GM08714 (cell line): ENCODE results near the gene TBC1D5.

Source experiments
- H3K4me3 ChIP-seq: fragments of 200-500 bp; sonication (Bioruptor generic); 2 replicates; pipeline ENCODE4 v1.5.1; 2014; ENCODE audit warnings: mild to moderate bottlenecking, low read length, inconsistent platforms
- ZNF274 ChIP-seq: IDR thresholded peaks from 2 replicates; pipeline ENCODE4 v1.6.1; 2012; ENCODE audit warnings: mild to moderate bottlenecking, low read depth, low read length

TBC1D5 gene

GRCh38 chr3:17342119-17342518 lies 400.3 kb downstream of the TBC1D5 start:
- H3K4me3 ChIP-seq = no peak overlapping the region
- no peak for TF ChIP-seq ZNF274

- no peak overlapping the region for H3K4me3 ChIP-seq
- no peak for TF ChIP-seq ZNF274
Measured at GRCh38 chr3:17340693-17341092, 401.7 kb downstream of the TBC1D5 start.

- TF ChIP-seq ZNF274 = no peak
- no peak overlapping the region for H3K4me3 ChIP-seq
Measured at GRCh38 chr3:17340261-17340660, 402.2 kb downstream of the TBC1D5 start.

GRCh38 chr3:17339132-17339575 lies 403.3 kb downstream of the TBC1D5 start:
- H3K4me3 ChIP-seq = no peak overlapping the region
- no peak for TF ChIP-seq ZNF274

- no peak for TF ChIP-seq ZNF274
- no peak overlapping the region for H3K4me3 ChIP-seq
Measured at GRCh38 chr3:17336291-17336690, 406.1 kb downstream of the TBC1D5 start.

GRCh38 chr3:17333893-17334292 lies 408.5 kb downstream of the TBC1D5 start:
- no peak overlapping the region for H3K4me3 ChIP-seq
- TF ChIP-seq ZNF274 = no peak

- TF ChIP-seq ZNF274 = no peak
- no peak overlapping the region for H3K4me3 ChIP-seq
Measured at GRCh38 chr3:17333446-17333845, 409.0 kb downstream of the TBC1D5 start.

- H3K4me3 ChIP-seq = no peak overlapping the region
- no peak for TF ChIP-seq ZNF274
Measured at GRCh38 chr3:17330660-17331059, 411.8 kb downstream of the TBC1D5 start.

- TF ChIP-seq ZNF274 = no peak
Measured at GRCh38 chr3:17329927-17330326, 412.5 kb downstream of the TBC1D5 start.

GRCh38 chr3:17322106-17322793 lies 420.2 kb downstream of the TBC1D5 start:
- H3K4me3 ChIP-seq = peak overlapping the region; percentile 55
- no peak for TF ChIP-seq ZNF274

More at GRCh38 chr3:17329927-17330326, 412.5 kb downstream of the TBC1D5 start:
- H3K4me3 ChIP-seq = no peak overlapping the region

- no peak for TF ChIP-seq ZNF274
- no peak overlapping the region for H3K4me3 ChIP-seq
Measured at GRCh38 chr3:17320266-17320665, 422.2 kb downstream of the TBC1D5 start.

GRCh38 chr3:17315897-17316296 lies 426.5 kb downstream of the TBC1D5 start:
- no peak for TF ChIP-seq ZNF274

GRCh38 chr3:17314171-17314570 lies 428.3 kb downstream of the TBC1D5 start:
- H3K4me3 ChIP-seq = no peak overlapping the region
- TF ChIP-seq ZNF274 = no peak

More at GRCh38 chr3:17315897-17316296, 426.5 kb downstream of the TBC1D5 start:
- no peak overlapping the region for H3K4me3 ChIP-seq

- H3K4me3 ChIP-seq = no peak overlapping the region
- no peak for TF ChIP-seq ZNF274
Measured at GRCh38 chr3:17313746-17314145, 428.7 kb downstream of the TBC1D5 start.

- H3K4me3 ChIP-seq = no peak overlapping the region
- TF ChIP-seq ZNF274 = no peak
Measured at GRCh38 chr3:17310983-17311382, 431.4 kb downstream of the TBC1D5 start.

- TF ChIP-seq ZNF274 = no peak
- H3K4me3 ChIP-seq = no peak overlapping the region
Measured at GRCh38 chr3:17307887-17308286, 434.5 kb downstream of the TBC1D5 start.
